Ovary (tissue), 3 donors: ENCODE data around the gene PNPLA4.

ENCODE experiments used
- POLR2A ChIP-seq: fragments of 450-650 bp; IDR thresholded peaks from one replicate; pipeline ENCODE4 v1.6.1; 2017; ENCODE audit warnings: antibody characterized with exemption, mild to moderate bottlenecking, moderate library complexity
- TF ChIP-seq, protein P1 (sequence below), 3 donors: fragments of 450-650 bp in 2 of 3; fragments of 200-600 bp in 1 of 3; IDR thresholded peaks; one replicate each; pipeline versions ENCODE4 v1.5.1 to v1.8.0; 2016 to 2022; ENCODE audit warnings: antibody characterized with exemption in 3 of 3, mild to moderate bottlenecking in 1 of 3
- donor health status: DM: no; HTN: no; CAD: no.

GRCh38 chrX:7946960-7947359, 19.7 kb upstream of the PNPLA4 start:
- TF ChIP-seq, protein P1, sequence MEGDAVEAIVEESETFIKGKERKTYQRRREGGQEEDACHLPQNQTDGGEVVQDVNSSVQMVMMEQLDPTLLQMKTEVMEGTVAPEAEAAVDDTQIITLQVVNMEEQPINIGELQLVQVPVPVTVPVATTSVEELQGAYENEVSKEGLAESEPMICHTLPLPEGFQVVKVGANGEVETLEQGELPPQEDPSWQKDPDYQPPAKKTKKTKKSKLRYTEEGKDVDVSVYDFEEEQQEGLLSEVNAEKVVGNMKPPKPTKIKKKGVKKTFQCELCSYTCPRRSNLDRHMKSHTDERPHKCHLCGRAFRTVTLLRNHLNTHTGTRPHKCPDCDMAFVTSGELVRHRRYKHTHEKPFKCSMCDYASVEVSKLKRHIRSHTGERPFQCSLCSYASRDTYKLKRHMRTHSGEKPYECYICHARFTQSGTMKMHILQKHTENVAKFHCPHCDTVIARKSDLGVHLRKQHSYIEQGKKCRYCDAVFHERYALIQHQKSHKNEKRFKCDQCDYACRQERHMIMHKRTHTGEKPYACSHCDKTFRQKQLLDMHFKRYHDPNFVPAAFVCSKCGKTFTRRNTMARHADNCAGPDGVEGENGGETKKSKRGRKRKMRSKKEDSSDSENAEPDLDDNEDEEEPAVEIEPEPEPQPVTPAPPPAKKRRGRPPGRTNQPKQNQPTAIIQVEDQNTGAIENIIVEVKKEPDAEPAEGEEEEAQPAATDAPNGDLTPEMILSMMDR (IDR thresholded peaks at IDR 0.05) = no peak
- no peak for TF ChIP-seq POLR2A
